HS-27A (cell line): ENCODE results near the gene ECSCR.
"Not testable (repeated sequence)": the region's sequence is repeated elsewhere in the genome, so short reads cannot be mapped to it uniquely, and the experiment has no call there.

Source experiments
- DNase-seq: peaks from one replicate; pipeline ENCODE4 v3.0.0-alpha.2; 2012; ENCODE audit warnings: low read depth, missing footprints

ECSCR gene

GRCh38 chr5:139445325-139446170, 17.0 kb downstream of the ECSCR start:
- no peak for DNase-seq

- DNase-seq, result no peak
Observed at GRCh38 chr5:139443831-139444453, 18.6 kb downstream of the ECSCR start.

- not testable (repeated sequence) for DNase-seq
Observed at GRCh38 chr5:139440416-139440815, 22.1 kb downstream of the ECSCR start.

- DNase-seq, result no peak
Observed at GRCh38 chr5:139439013-139439903, 23.3 kb downstream of the ECSCR start, which contains the start of gene DNAJC18. DNAJC18 (minus strand) TSS chr5:139439525; CDS start chr5:139439445, 80 bp downstream.

GRCh38 chr5:139438707-139439012, 23.9 kb downstream of the ECSCR start:
- no peak for DNase-seq

GRCh38 chr5:139435676-139436075, 26.9 kb downstream of the ECSCR start:
- DNase-seq, result no peak

GRCh38 chr5:139431706-139432105, 30.8 kb downstream of the ECSCR start:
- DNase-seq, result no peak

GRCh38 chr5:139430015-139430414, 32.5 kb downstream of the ECSCR start:
- DNase-seq, result no peak

GRCh38 chr5:139426203-139426885, 36.2 kb downstream of the ECSCR start:
- DNase-seq, result no peak

- DNase-seq, result no peak
Observed at GRCh38 chr5:139425497-139425896, 37.0 kb downstream of the ECSCR start.

GRCh38 chr5:139422307-139422893, 40.1 kb downstream of the ECSCR start:
- DNase-seq, result no peak

- no peak for DNase-seq
Observed at GRCh38 chr5:139419226-139420192, 43.0 kb downstream of the ECSCR start.

GRCh38 chr5:139418793-139419192, 43.8 kb downstream of the ECSCR start:
- DNase-seq, result no peak

- DNase-seq, result no peak
Observed at GRCh38 chr5:139417214-139417613, 45.3 kb downstream of the ECSCR start.

GRCh38 chr5:139416651-139417050, 45.9 kb downstream of the ECSCR start:
- DNase-seq, result no peak

GRCh38 chr5:139415869-139416268, 46.7 kb downstream of the ECSCR start:
- DNase-seq, result no peak

GRCh38 chr5:139415221-139415861, 47.2 kb downstream of the ECSCR start:
- DNase-seq, result no peak

- no peak for DNase-seq
Observed at GRCh38 chr5:139414581-139415130, 47.9 kb downstream of the ECSCR start.

GRCh38 chr5:139413963-139414362, 48.6 kb downstream of the ECSCR start:
- DNase-seq, result no peak

- DNase-seq, result no peak
Observed at GRCh38 chr5:139413153-139413552, 49.4 kb downstream of the ECSCR start.
